22Rv1 (cell line): Measurements from ENCODE around the gene ZNF407.

Source experiments
- CTCF ChIP-seq: fragments of 450-650 bp; IDR thresholded peaks from 2 replicates; pipeline ENCODE4 v1.5.1; 2017; ENCODE audit warnings: mild to moderate bottlenecking
- ZFX ChIP-seq: fragments of 450-650 bp; IDR thresholded peaks from 2 replicates; pipeline ENCODE4 v1.6.1; 2017; ENCODE audit warnings: antibody characterized with exemption, borderline replicate concordance

- no peak for TF ChIP-seq CTCF
- TF ChIP-seq ZFX, result no peak
Observed at GRCh38 chr18:74836296-74837139, 238.8 kb downstream of the ZNF407 start.
